Tibial nerve (tissue), 4 donors: ENCODE data around the gene SEC61G. TPM values are rescaled to one million over a fixed set of nuclear protein-coding genes. Genes with fewer than 3 reads are reported as not detected.

Experiments
- DNase-seq, 2 donors: peaks; one replicate each; pipeline ENCODE4 v3.0.0-alpha.2; 2019; ENCODE audit warnings: low spot score in 2 of 2
- H3K27ac ChIP-seq, 4 donors: fragments of 200-600 bp; sonication (generic) in 3 of 4; one replicate each; pipeline ENCODE4 v1.5.1; 2017 to 2019; ENCODE audit warnings: mild to moderate bottlenecking in 1 of 4
- H3K27me3 ChIP-seq, 2 donors: fragments of 200-600 bp; sonication (generic) in 1 of 2; one replicate each; pipeline versions ENCODE4 v1.5.1 to v1.6.0; 2017 to 2019
- H3K36me3 ChIP-seq, 3 donors: fragments of 200-600 bp; sonication (generic); one replicate each; pipeline ENCODE4 v1.5.1; 2018 to 2019
- H3K4me1 ChIP-seq, 4 donors: fragments of 200-600 bp; sonication (generic) in 3 of 4; one replicate each; pipeline ENCODE4 v1.5.1; 2017 to 2019
- H3K4me3 ChIP-seq, 4 donors: fragments of 200-600 bp; sonication (generic) in 3 of 4; one replicate each; pipeline ENCODE4 v1.5.1; 2017 to 2019; ENCODE audit warnings: mild to moderate bottlenecking in 1 of 4, moderate library complexity in 1 of 4
- H3K9me3 ChIP-seq, 4 donors: fragments of 200-600 bp; sonication (generic) in 3 of 4; one replicate each; pipeline ENCODE4 v1.5.1; 2017 to 2019
- EP300 ChIP-seq, 2 donors: sonication (generic); formaldehyde crosslinking; IDR thresholded peaks; one replicate each; pipeline ENCODE4 v1.6.1; 2017; ENCODE audit warnings: antibody characterized with exemption in 2 of 2, mild to moderate bottlenecking in 1 of 2
- POLR2A ChIP-seq, 2 donors: fragments of 450-650 bp; IDR thresholded peaks; one replicate each; pipeline ENCODE4 v1.6.1; 2017; ENCODE audit warnings: antibody characterized with exemption in 2 of 2, mild to moderate bottlenecking in 2 of 2, moderate library complexity in 2 of 2
- WGBS, 2 donors: methylation state at CpG; one replicate each; pipeline ENCODE4 v1.1.5; 2018; 5-methylcytosine and 5-hydroxymethylcytosine counted together
- total RNA-seq, 4 donors: library from RNA; depleted of rRNA; stranded (reverse); fragments of >200 nt; gene quantifications; one replicate each; pipeline ENCODE4 v1.1.0, GENCODE V29; 2016
- TF ChIP-seq, protein P1 (sequence below), 5 experiments: fragments of 200-600 bp in 3 of 5; fragments of 450-650 bp in 2 of 5; sonication (generic) in 3 of 5; IDR thresholded peaks; one replicate each; pipeline ENCODE4 v1.5.1; 2016 to 2019; ENCODE audit warnings: antibody characterized with exemption in 5 of 5, mild to moderate bottlenecking in 3 of 5, moderate library complexity in 2 of 5

SEC61G gene
- total RNA-seq, 4 donors from 2014 or later: 61.4 to 181 (median 137) TPM

DNA sequence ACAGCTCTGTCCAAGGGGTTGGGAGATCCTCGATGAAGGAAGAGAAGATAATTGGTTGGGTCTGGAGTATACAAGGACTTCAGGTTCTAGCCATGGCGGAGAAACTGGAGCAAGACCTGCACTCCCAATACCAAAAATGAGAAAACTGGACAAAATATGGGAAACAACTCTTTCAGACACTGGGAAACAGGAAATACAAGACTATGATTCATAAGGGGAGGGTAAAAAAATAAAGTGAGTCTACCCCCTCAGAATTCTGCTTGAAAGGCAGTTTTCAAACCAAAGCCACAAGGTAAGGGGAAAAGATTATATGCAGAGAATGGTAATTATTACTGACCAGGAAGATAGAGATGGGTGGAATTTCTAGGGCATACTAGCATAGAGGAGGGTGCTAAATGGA is 10.2 kb upstream of the SEC61G start:
- TF ChIP-seq EP300 (IDR thresholded peaks at IDR 0.05): no peak
- no peak for TF ChIP-seq POLR2A (IDR thresholded peaks at IDR 0.05)
- TF ChIP-seq, protein P1, sequence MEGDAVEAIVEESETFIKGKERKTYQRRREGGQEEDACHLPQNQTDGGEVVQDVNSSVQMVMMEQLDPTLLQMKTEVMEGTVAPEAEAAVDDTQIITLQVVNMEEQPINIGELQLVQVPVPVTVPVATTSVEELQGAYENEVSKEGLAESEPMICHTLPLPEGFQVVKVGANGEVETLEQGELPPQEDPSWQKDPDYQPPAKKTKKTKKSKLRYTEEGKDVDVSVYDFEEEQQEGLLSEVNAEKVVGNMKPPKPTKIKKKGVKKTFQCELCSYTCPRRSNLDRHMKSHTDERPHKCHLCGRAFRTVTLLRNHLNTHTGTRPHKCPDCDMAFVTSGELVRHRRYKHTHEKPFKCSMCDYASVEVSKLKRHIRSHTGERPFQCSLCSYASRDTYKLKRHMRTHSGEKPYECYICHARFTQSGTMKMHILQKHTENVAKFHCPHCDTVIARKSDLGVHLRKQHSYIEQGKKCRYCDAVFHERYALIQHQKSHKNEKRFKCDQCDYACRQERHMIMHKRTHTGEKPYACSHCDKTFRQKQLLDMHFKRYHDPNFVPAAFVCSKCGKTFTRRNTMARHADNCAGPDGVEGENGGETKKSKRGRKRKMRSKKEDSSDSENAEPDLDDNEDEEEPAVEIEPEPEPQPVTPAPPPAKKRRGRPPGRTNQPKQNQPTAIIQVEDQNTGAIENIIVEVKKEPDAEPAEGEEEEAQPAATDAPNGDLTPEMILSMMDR (IDR thresholded peaks at IDR 0.05): no peak
- Histone ChIP-seq H3K4me3 (no peak overlapping the region), H3K36me3 (no peaks in the 10 kb centered on the region), H3K27ac (no peak overlapping the region), H3K4me1 (peaks cover 0 to 5% (median 0%) of the 10 kb centered on the region in 4 donors), H3K9me3 (no peaks in the 10 kb centered on the region), H3K27me3 (peaks cover 0 to 31% of the 10 kb centered on the region in 2 donors)
- 87 to 91% methylated on average over 2 of the region's 2 CpGs for WGBS, 2 donors
- DNase-seq: no peak

DNA sequence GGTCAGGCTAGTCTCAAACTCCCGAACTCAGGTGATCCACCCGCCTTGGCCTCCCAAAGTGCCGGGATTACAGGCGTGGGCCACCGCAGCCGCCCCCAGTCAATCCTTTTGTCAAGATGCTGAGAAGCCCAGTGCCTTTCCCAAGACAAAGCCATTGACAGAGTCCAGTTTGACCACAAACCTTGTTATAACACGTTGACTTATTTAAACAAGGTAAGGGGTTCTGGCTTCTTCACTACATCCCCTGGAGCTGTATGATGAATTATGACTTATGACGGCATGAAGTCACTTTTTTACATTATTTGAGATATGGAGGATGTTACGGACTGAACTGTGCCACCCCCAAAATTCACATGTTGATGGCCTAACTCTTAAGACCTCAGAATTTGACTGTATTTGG is 5.8 kb upstream of the SEC61G start:
- WGBS, 2 donors: 91 to 93% methylated on average over 9 of the region's 9 CpGs
- Histone ChIP-seq H3K9me3 (no peaks in the 10 kb centered on the region), H3K4me1 (peaks cover 0 to 3% (median 0%) of the 10 kb centered on the region in 4 donors)

DNA sequence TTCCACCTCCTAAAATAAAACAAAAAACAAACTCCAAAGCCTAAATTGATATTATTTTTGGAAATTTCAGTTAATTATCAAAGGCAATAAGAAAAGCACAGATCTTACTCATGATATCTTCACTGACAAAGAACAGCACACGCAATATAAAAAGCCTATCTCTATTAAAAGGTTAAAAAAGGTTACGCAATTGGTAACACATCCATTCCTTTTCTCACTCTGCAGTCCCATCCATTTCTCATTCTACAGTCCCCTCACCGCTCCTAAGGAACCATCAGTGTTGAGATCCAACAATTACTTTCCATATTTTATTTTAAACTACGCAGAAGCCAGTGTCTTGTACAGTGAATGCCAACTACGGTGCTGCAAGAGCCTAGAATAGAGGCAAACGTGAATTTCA is 1.3 kb downstream of the SEC61G start:
- Histone ChIP-seq H3K4me1 (peaks cover 0 to 56% (median 13%) of the 10 kb centered on the region in 4 donors), H3K4me3 (peak overlapping the region in 3 of 4 donors; percentile 69 to 71 (median 70)), H3K9me3 (no peaks in the 10 kb centered on the region), H3K36me3 (peaks cover 0 to 23% (median 0%) of the 10 kb centered on the region in 3 donors), H3K27ac (no peak overlapping the region), H3K27me3 (no peaks in the 10 kb centered on the region)
- no peak for DNase-seq
- TF ChIP-seq EP300 (IDR thresholded peaks at IDR 0.05) (no peak), POLR2A (IDR thresholded peaks at IDR 0.05) (no peak)
- TF ChIP-seq, protein P1 (IDR thresholded peaks at IDR 0.05): no peak
- 65 to 71% methylated on average over 6 of the region's 6 CpGs for WGBS, 2 donors

More for the DNA sequence above, 5.8 kb upstream of the SEC61G start:
- no peak overlapping the region for H3K27ac ChIP-seq
- DNase-seq: no peak
- peaks cover 0 to 15% of the 10 kb centered on the region in 2 donors for H3K27me3 ChIP-seq
- TF ChIP-seq, protein P1 (IDR thresholded peaks at IDR 0.05): no peak
- no peak for TF ChIP-seq POLR2A (IDR thresholded peaks at IDR 0.05)
- no peak for TF ChIP-seq EP300 (IDR thresholded peaks at IDR 0.05)
- no peaks in the 10 kb centered on the region for H3K36me3 ChIP-seq
- no peak overlapping the region for H3K4me3 ChIP-seq

DNA sequence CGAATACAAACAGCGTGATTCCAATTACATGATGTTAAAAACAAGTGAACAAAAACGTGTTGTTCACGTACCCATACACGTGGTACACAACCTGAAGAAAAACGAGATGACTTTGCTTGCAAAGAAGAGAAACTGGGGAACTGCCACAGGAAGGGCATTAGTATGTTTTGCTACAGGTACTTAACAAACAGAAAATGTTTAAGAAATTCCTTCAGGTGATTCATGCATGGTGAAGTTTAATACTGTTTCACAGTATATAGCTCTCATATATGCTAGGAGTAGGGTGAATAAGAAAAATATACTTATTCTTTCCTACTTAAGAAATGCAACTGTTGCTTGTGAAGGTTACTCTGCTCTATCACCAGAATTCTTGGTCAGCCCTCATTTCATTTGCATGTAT is 9.8 kb downstream of the SEC61G start:
- no peak for DNase-seq
- Histone ChIP-seq H3K9me3 (no peaks in the 10 kb centered on the region), H3K27ac (no peak overlapping the region), H3K27me3 (no peaks in the 10 kb centered on the region), H3K4me1 (peaks cover 0 to 9% (median 0%) of the 10 kb centered on the region in 4 donors), H3K4me3 (no peak overlapping the region), H3K36me3 (peaks cover 0 to 85% (median 8%) of the 10 kb centered on the region in 3 donors)
- TF ChIP-seq, protein P1 (IDR thresholded peaks at IDR 0.05): no peak
- 83 to 89% methylated on average over 6 of the region's 6 CpGs for WGBS, 2 donors

DNA sequence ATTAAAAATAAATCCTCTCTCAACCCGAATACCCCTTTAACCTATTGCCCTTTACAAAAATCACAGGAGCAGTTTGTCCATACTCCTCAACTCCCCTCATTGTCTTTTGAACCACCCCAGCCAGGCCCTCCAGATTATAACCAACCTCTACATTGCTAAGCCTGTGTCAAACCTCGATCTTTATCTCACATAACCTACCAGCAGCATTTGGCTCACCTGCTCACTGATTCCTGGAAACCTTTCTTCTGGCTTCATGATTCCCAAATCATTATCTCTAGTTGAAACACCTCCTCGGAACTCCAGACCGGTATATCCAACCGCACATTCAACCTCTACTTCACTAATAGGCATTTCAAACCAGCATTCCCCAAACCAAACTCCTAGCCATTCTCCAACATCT is 11.8 kb downstream of the SEC61G start:
- TF ChIP-seq POLR2A (IDR thresholded peaks at IDR 0.05) (no peak), EP300 (IDR thresholded peaks at IDR 0.05) (no peak)
- TF ChIP-seq, protein P1 (IDR thresholded peaks at IDR 0.05): no peak
- Histone ChIP-seq H3K27me3 (no peaks in the 10 kb centered on the region), H3K4me1 (no peaks in the 10 kb centered on the region), H3K4me3 (no peak overlapping the region), H3K36me3 (peaks cover 0 to 68% (median 8%) of the 10 kb centered on the region in 3 donors), H3K27ac (no peak overlapping the region), H3K9me3 (no peaks in the 10 kb centered on the region)
- no peak for DNase-seq
- WGBS, 2 donors: 91 to 92% methylated on average over 5 of the region's 5 CpGs
